Heart right ventricle (tissue), 16 donors: Measurements from ENCODE around the gene SLC1A2. TPM values are rescaled to one million over a fixed set of nuclear protein-coding genes. Genes with fewer than 3 reads are reported as not detected.

Experiments used
- ATAC-seq, 8 donors: fragments of 200-7000 bp; cut with Tn5 transposase; one replicate each; pipeline ENCODE4 v1.9.1; 2020; ENCODE audit warnings: mild to moderate bottlenecking in 8 of 8, moderate library complexity in 8 of 8, moderate number of reproducible peaks in 1 of 8
- DNase-seq, 2 donors: peaks; one replicate each; pipeline ENCODE4 v3.0.0-alpha.2; 2020
- H3K27ac ChIP-seq, 10 donors: fragments of 200-600 bp; sonication (generic) in 2 of 10; one replicate each; pipeline versions ENCODE4 v1.5.0 to v1.8.0; 2020 to 2022; ENCODE audit warnings: mild to moderate bottlenecking in 3 of 10
- H3K27me3 ChIP-seq, 7 donors: fragments of 200-600 bp; one replicate each; pipeline ENCODE4 v1.8.0; 2021 to 2022; ENCODE audit warnings: mild to moderate bottlenecking in 2 of 7
- H3K36me3 ChIP-seq, 9 donors: fragments of 200-600 bp; sonication (generic) in 1 of 9; one replicate each; pipeline versions ENCODE4 v1.5.0 to v1.8.0; 2020 to 2022; ENCODE audit warnings: mild to moderate bottlenecking in 2 of 9
- H3K4me1 ChIP-seq, 9 donors: fragments of 200-600 bp; sonication (generic) in 1 of 9; one replicate each; pipeline versions ENCODE4 v1.5.0 to v1.8.0; 2020 to 2022; ENCODE audit warnings: mild to moderate bottlenecking in 4 of 9
- H3K4me3 ChIP-seq, 10 donors: fragments of 200-600 bp; sonication (generic) in 2 of 10; one replicate each; pipeline versions ENCODE4 v1.5.0 to v1.8.0; 2020 to 2022; ENCODE audit warnings: mild to moderate bottlenecking in 7 of 10, moderate library complexity in 2 of 10
- H3K9me3 ChIP-seq, 11 donors: fragments of 200-600 bp in 10 of 11; sonication (generic) in 2 of 11; one replicate each; pipeline versions ENCODE4 v1.5.0 to v1.8.0; 2013 to 2022; ENCODE audit warnings: mild to moderate bottlenecking in 2 of 11, control low read depth in 1 of 11, moderate library complexity in 1 of 11
- CTCF ChIP-seq, 9 donors: fragments of 200-600 bp; sonication (generic) in 2 of 9; IDR thresholded peaks; one replicate each; pipeline versions ENCODE4 v1.5.0 to v1.8.0; 2021 to 2022; ENCODE audit warnings: antibody characterized with exemption in 9 of 9, mild to moderate bottlenecking in 5 of 9, moderate library complexity in 1 of 9
- WGBS, 2 donors: extraction: QIAGEN DNeasy Blood & Tissue Kit; methylation state at CpG; one replicate each; pipeline ENCODE4 v1.1.7; 2013; ENCODE audit warnings: inconsistent platforms in 1 of 2; 5-methylcytosine and 5-hydroxymethylcytosine counted together
- intact Hi-C, 10 donors: fragments of 100-400 bp; cut with DNase I; formaldehyde crosslinking; loops; one replicate each; pipeline versions ENCODE4 v1.11.1 to v1.14.2; 2022
- polyA plus RNA-seq, 2 donors: library from polyadenylated mRNA; stranded (reverse); fragments of 200-250 nt; gene quantifications; one replicate each; pipeline ENCODE4 v1.2.3, GENCODE V29; 2013
- total RNA-seq, 10 donors: library from RNA; stranded (reverse); fragmentation: NEBNext Ultra II Directional in 3 of 10; extraction: Animal tissue kit (Norgen Biotek cat#: 25700) in 3 of 10; gene quantifications; one replicate each; pipeline versions ENCODE4 v1.2.1 to v1.2.4, GENCODE V29; 2021 to 2023
- donor health status: Arrhythmogenic right ventricular cardiomyopathy.
- donor health status: ischemic (EF 13 %, LVEDD 7.1; RV severe dilation, severe dysfunction).
- donor health status: healthy with polysubstance abuse.
- donor health status: DM: no; HTN: yes; CAD: no.
- donor health status: DM: no; HTN: no; CAD: no.
- donor health status: ischemic (EF 25% LVEDD 6.9; RV normal size, moderate dysfunction).
- donor health status: ischemic (EF 25% LVEDD 5.7; RV mildly dilated, moderate dysfunction).
- donor health status: healthy.
- donor health status: DM: yes; HTN: yes; CAD: no.
- donor health status: Ischemic cardiomyopathy.
- donor health status: ischemic (EF 35%, LVEDD 5.7; RV mildly dilated, moderate dysfunction).
- donor health status: nonischemic (EF 11% LVEDD 7.7; RV severe dilation, severe dysfunction).
- donor health status: DM: yes; HTN: yes; CAD: no.
- donor health status: PGD.
- donor health status: ischemic (EF 29% LVEDD 5.4; RV normal size, mild dysfunction).
- donor health status: nonischemic (EF 23%, LVEDD 6.1; RV moderate dilation, normal function).

SLC1A2 gene
- total and polyA plus RNA-seq, 12 donors: 0.29 to 25.8 (median 3.4) TPM

GRCh38 chr11:35245056-35245455 is 174.3 kb downstream of the SLC1A2 start:
- DNase-seq: no peak
- TF ChIP-seq CTCF (IDR thresholded peaks at IDR 0.05): no peak
- H3K27me3 ChIP-seq: no peaks in the 10 kb centered on the region
- H3K4me1 ChIP-seq: peaks cover 0 to 26% (median 10%) of the 10 kb centered on the region in 9 donors
- 57 to 77% methylated on average over 4 of the region's 4 CpGs for WGBS, 2 donors
- peak overlapping the region in 6 of 10 donors; percentile 37 to 88 (median 84) for H3K27ac ChIP-seq
- no peak for ATAC-seq
- no peaks in the 10 kb centered on the region for H3K9me3 ChIP-seq
- no peak overlapping the region for H3K4me3 ChIP-seq
- no peaks in the 10 kb centered on the region for H3K36me3 ChIP-seq
- intact Hi-C loops: loop anchor here in 4 of 10 donors (5.0 to 10.0 kb wide), 5 partner anchors 120 to 323 kb away; no protein-coding TSS in a partner anchor

DNA sequence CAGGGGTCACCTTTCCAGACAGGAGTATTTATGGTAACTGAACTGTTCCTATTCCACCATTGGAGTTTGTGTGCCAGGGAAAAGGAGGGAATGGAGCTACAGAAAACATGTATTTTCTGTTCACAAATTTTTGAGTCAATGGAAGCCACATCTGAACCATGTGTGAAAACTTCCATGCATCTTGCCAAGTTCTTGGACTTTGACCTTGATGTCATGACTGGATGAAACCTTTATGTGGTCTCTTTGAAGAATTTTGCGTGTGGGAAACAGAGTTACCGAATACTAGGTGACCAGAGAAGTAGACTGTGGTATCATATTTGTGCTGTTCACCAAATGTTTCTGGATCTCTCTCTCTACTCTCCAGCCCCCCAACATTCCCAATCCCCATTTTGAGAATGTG is 175.6 kb downstream of the SLC1A2 start:
- Histone ChIP-seq H3K27me3 (no peaks in the 10 kb centered on the region), H3K4me3 (no peak overlapping the region), H3K36me3 (no peaks in the 10 kb centered on the region), H3K4me1 (peaks cover 0 to 35% (median 10%) of the 10 kb centered on the region in 9 donors), H3K9me3 (no peaks in the 10 kb centered on the region), H3K27ac (no peak overlapping the region)
- ATAC-seq (no peak), DNase-seq (no peak)
- intact Hi-C loops: loop anchor here in 4 of 10 donors (5.0 to 10.0 kb wide), 4 partner anchors 121 to 251 kb away; no protein-coding TSS in a partner anchor
- WGBS, 2 donors: 97 to 100% methylated on average over 2 of the region's 2 CpGs
- no peak for TF ChIP-seq CTCF (IDR thresholded peaks at IDR 0.05)

- Histone ChIP-seq H3K9me3 (no peaks in the 10 kb centered on the region), H3K27ac (no peak overlapping the region), H3K27me3 (no peaks in the 10 kb centered on the region), H3K36me3 (no peaks in the 10 kb centered on the region), H3K4me3 (no peak overlapping the region), H3K4me1 (peaks cover 0 to 46% (median 10%) of the 10 kb centered on the region in 9 donors)
- ATAC-seq: no peak
- 96 to 97% methylated on average over 3 of the region's 3 CpGs for WGBS, 2 donors
- intact Hi-C loops: loop anchor here in 4 of 10 donors (5.0 to 10.0 kb wide), 4 partner anchors 122 to 250 kb away; no protein-coding TSS in a partner anchor
- no peak for DNase-seq
- no peak for TF ChIP-seq CTCF (IDR thresholded peaks at IDR 0.05)
Measured at GRCh38 chr11:35242412-35243242, 176.7 kb downstream of the SLC1A2 start.

DNA sequence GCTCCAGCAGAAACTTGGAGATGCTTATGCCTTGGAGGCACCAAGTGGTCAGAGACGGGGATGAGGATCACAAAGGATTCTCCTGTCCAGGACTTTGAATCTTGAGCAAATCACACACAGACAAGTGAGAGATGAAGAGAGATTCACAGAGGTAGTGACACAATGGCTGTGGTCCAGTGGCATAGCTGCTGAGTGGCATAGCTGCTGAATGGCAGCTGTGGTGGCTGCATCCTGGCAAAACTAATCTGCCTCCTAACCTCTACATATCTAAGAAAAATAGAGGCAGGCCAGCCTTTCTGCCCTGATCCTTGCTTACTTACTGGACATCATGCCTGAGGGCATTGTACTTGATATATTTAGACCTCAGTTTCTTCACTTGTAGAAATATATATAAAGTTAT is 177.8 kb downstream of the SLC1A2 start:
- no peaks in the 10 kb centered on the region for H3K9me3 ChIP-seq
- intact Hi-C loops: loop anchor here in 4 of 10 donors (5.0 to 10.0 kb wide), 4 partner anchors 123 to 249 kb away; no protein-coding TSS in a partner anchor
- H3K27me3 ChIP-seq: no peaks in the 10 kb centered on the region
- DNase-seq (no peak), ATAC-seq (no peak)
- H3K27ac ChIP-seq: no peak overlapping the region
- H3K4me1 ChIP-seq: peaks cover 0 to 49% (median 8%) of the 10 kb centered on the region in 9 donors
- H3K4me3 ChIP-seq: no peak overlapping the region
- WGBS, 2 donors: 95 to 96% methylated on average over 1 of the region's 1 CpG
- no peak for TF ChIP-seq CTCF (IDR thresholded peaks at IDR 0.05)
- H3K36me3 ChIP-seq: no peaks in the 10 kb centered on the region
